Heart left ventricle (tissue), 16 donors: ENCODE data around the gene BRK1. TPM values are rescaled to one million over a fixed set of nuclear protein-coding genes. Genes with fewer than 3 reads are reported as not detected.
A peak's percentile ranks its signal among the peaks of the same experiment; 100 is the strongest.

Experiments
- ATAC-seq, 4 donors: fragments of 200-7000 bp; cut with Tn5 transposase; one replicate each; pipeline ENCODE4 v1.9.1; 2020 to 2022; ENCODE audit warnings: moderate library complexity in 4 of 4, mild to moderate bottlenecking in 3 of 4, moderate number of reproducible peaks in 1 of 4
- DNase-seq, 5 donors: peaks; one replicate each; pipeline ENCODE4 v3.0.0-alpha.2; 2020
- H3K27ac ChIP-seq, 12 donors: fragments of 200-600 bp; sonication (generic) in 4 of 12; one replicate each; pipeline versions ENCODE4 v1.5.0 to v1.8.0; 2016 to 2022; ENCODE audit warnings: mild to moderate bottlenecking in 2 of 12
- H3K27me3 ChIP-seq, 9 donors: fragments of 200-600 bp; sonication (generic) in 2 of 9; one replicate each; pipeline versions ENCODE4 v1.5.1 to v1.8.0; 2016 to 2022; ENCODE audit warnings: mild to moderate bottlenecking in 3 of 9
- H3K36me3 ChIP-seq, 9 donors: fragments of 200-600 bp; sonication (generic) in 2 of 9; one replicate each; pipeline versions ENCODE4 v1.5.0 to v1.8.0; 2018 to 2022; ENCODE audit warnings: mild to moderate bottlenecking in 2 of 9
- H3K4me1 ChIP-seq, 12 donors: fragments of 200-600 bp; sonication (generic) in 4 of 12; one replicate each; pipeline versions ENCODE4 v1.5.0 to v1.8.0; 2016 to 2022; ENCODE audit warnings: mild to moderate bottlenecking in 3 of 12
- H3K4me3 ChIP-seq, 12 donors: fragments of 200-600 bp; sonication (generic) in 4 of 12; one replicate each; pipeline versions ENCODE4 v1.5.0 to v1.8.0; 2017 to 2022; ENCODE audit warnings: mild to moderate bottlenecking in 9 of 12, moderate library complexity in 4 of 12
- H3K9me3 ChIP-seq, 12 donors: fragments of 200-600 bp; sonication (generic) in 4 of 12; one replicate each; pipeline versions ENCODE4 v1.5.0 to v1.8.0; 2016 to 2022; ENCODE audit warnings: mild to moderate bottlenecking in 1 of 12
- POLR2A ChIP-seq, 2 donors: fragments of 450-650 bp; IDR thresholded peaks; one replicate each; pipeline ENCODE4 v1.6.1; 2017; ENCODE audit warnings: antibody characterized with exemption in 2 of 2, mild to moderate bottlenecking in 2 of 2, moderate library complexity in 2 of 2
- WGBS, 4 donors: extraction: QIAGEN DNeasy Blood & Tissue Kit in 2 of 4; methylation state at CpG; one replicate each; pipeline versions ENCODE4 v1.1.5 to v1.1.7; 2013 to 2018; 5-methylcytosine and 5-hydroxymethylcytosine counted together
- intact Hi-C, 10 donors: fragments of 100-400 bp; cut with DNase I; formaldehyde crosslinking; loops; one replicate each; pipeline versions ENCODE4 v1.11.1 to v1.14.2; 2022
- polyA plus RNA-seq, 2 donors: library from polyadenylated mRNA; stranded (reverse); fragments of 200-250 nt; gene quantifications; one replicate each; pipeline ENCODE4 v1.2.3, GENCODE V29; 2013
- total RNA-seq, 9 donors: library from RNA; depleted of rRNA in 2 of 9; stranded (reverse); fragments of >200 nt in 2 of 9; fragmentation: NEBNext Ultra II Directional in 3 of 9; extraction: Animal tissue kit (Norgen Biotek cat#: 25700) in 3 of 9; gene quantifications; one replicate each; pipeline versions ENCODE4 v1.1.0 to v1.2.4, GENCODE V29; 2016 to 2023
- TF ChIP-seq, protein P1 (sequence below), 12 donors: fragments of 200-600 bp; sonication (generic) in 4 of 12; IDR thresholded peaks; one replicate each; pipeline versions ENCODE4 v1.5.0 to v1.8.0; 2018 to 2022; ENCODE audit warnings: antibody characterized with exemption in 12 of 12, mild to moderate bottlenecking in 5 of 12
- donor health status: ischemic (EF 13 %, LVEDD 7.1; RV severe dilation, severe dysfunction).
- donor health status: healthy with polysubstance abuse.
- donor health status: DM: no; HTN: yes; CAD: no.
- donor health status: DM: no; HTN: no; CAD: no.
- donor health status: ischemic (EF 25% LVEDD 6.9; RV normal size, moderate dysfunction).
- donor health status: ischemic (EF 25% LVEDD 5.7; RV mildly dilated, moderate dysfunction).
- donor health status: healthy.
- donor health status: DM: yes; HTN: yes; CAD: no.
- donor health status: ischemic (EF 35%, LVEDD 5.7; RV mildly dilated, moderate dysfunction).
- donor health status: nonischemic (EF 11% LVEDD 7.7; RV severe dilation, severe dysfunction).
- donor health status: DM: yes; HTN: yes; CAD: no.
- donor health status: PGD.
- donor health status: ischemic (EF 29% LVEDD 5.4; RV normal size, mild dysfunction).
- donor health status: nonischemic (EF 23%, LVEDD 6.1; RV moderate dilation, normal function).

BRK1 gene
- total and polyA plus RNA-seq, 11 donors, result 69.8 to 159 (median 89.8) TPM

- Histone ChIP-seq H3K4me1 (peaks cover 0 to 16% (median 0%) of the 10 kb centered on the region in 12 donors), H3K9me3 (peaks cover 0 to 11% (median 2%) of the 10 kb centered on the region in 12 donors), H3K36me3 (no peaks in the 10 kb centered on the region), H3K27me3 (no peaks in the 10 kb centered on the region), H3K4me3 (peak within 1 kb of the TSS; percentile 76 to 98 (median 88)), H3K27ac (peak within 1 kb of the TSS in 8 of 12 donors; percentile 43 to 85 (median 75))
- DNase-seq, result peak; percentile 76 to 88 (median 80)
- WGBS, 4 donors, result 3 to 22% (median 5%) methylated on average over 15 to 76 of the region's 76 CpGs
- TF ChIP-seq, protein P1, sequence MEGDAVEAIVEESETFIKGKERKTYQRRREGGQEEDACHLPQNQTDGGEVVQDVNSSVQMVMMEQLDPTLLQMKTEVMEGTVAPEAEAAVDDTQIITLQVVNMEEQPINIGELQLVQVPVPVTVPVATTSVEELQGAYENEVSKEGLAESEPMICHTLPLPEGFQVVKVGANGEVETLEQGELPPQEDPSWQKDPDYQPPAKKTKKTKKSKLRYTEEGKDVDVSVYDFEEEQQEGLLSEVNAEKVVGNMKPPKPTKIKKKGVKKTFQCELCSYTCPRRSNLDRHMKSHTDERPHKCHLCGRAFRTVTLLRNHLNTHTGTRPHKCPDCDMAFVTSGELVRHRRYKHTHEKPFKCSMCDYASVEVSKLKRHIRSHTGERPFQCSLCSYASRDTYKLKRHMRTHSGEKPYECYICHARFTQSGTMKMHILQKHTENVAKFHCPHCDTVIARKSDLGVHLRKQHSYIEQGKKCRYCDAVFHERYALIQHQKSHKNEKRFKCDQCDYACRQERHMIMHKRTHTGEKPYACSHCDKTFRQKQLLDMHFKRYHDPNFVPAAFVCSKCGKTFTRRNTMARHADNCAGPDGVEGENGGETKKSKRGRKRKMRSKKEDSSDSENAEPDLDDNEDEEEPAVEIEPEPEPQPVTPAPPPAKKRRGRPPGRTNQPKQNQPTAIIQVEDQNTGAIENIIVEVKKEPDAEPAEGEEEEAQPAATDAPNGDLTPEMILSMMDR (IDR thresholded peaks at IDR 0.05), result peak; percentile 87 to 99 (median 96)
- peak in 1 of 2 donors; percentile 52 for TF ChIP-seq POLR2A (IDR thresholded peaks at IDR 0.05)
- peak; percentile 67 to 97 (median 94) for ATAC-seq
- intact Hi-C loops, result loop anchor here in 7 of 10 donors (2.0 to 10.0 kb wide), 3 partner anchors 58 to 60 kb away; no protein-coding TSS in a partner anchor
These were observed 49.3 kb downstream of the BRK1 start, which contains the start of gene IRAK2 for GRCh38 chr3:10164546-10165393. Gene IRAK2, plus strand, starts transcription at chr3:10164919. Its CDS starts 36 bp downstream, at chr3:10164955.

DNA sequence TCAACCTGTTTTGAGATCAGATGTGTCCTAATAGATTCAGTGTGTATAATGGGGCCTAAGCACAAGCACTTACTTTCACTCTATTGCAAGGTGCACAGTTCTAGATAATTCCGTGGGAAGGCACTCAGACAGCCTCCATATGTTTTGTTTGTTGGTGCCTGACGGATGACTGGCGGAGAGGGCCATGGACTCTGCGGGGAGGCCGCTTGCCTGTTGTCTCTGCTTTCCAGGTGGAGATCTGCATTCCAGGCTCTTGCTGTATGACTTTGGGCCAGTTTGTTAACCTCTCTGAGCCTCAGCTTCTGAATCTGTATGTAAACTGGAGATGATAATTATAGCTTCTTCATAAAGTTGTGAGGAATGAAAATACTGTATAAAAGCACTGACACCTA lies 50.7 kb downstream of the BRK1 start:
- H3K36me3 ChIP-seq, result no peaks in the 10 kb centered on the region
- ATAC-seq (no peak), DNase-seq (no peak)
- no peaks in the 10 kb centered on the region for H3K27me3 ChIP-seq
- peaks cover 0 to 22% (median 0%) of the 10 kb centered on the region in 12 donors for H3K4me1 ChIP-seq
- peaks cover 0 to 11% (median 2%) of the 10 kb centered on the region in 12 donors for H3K9me3 ChIP-seq
- TF ChIP-seq, protein P1 (IDR thresholded peaks at IDR 0.05), result no peak
- no peak for TF ChIP-seq POLR2A (IDR thresholded peaks at IDR 0.05)
- intact Hi-C loops, result loop anchor here in 4 of 10 donors (2.0 to 10.0 kb wide), 3 partner anchors 56 to 59 kb away; no protein-coding TSS in a partner anchor
- 90 to 94% (median 93%) methylated on average over 5 of the region's 5 CpGs for WGBS, 4 donors
- peak overlapping the region in 1 of 12 donors; percentile 98 for H3K4me3 ChIP-seq
- no peak overlapping the region for H3K27ac ChIP-seq

- WGBS, 4 donors, result 74 to 83% (median 78%) methylated on average over 8 of the region's 8 CpGs
- Histone ChIP-seq H3K27ac (no peak overlapping the region), H3K4me3 (no peak overlapping the region), H3K27me3 (no peaks in the 10 kb centered on the region), H3K9me3 (peaks cover 0 to 11% (median 2%) of the 10 kb centered on the region in 12 donors), H3K36me3 (no peaks in the 10 kb centered on the region), H3K4me1 (peaks cover 0 to 39% (median 5%) of the 10 kb centered on the region in 12 donors)
- intact Hi-C loops, result loop anchor here in 3 of 10 donors (5.0 to 10.0 kb wide), 2 partner anchors 53 to 56 kb away; no protein-coding TSS in a partner anchor
- DNase-seq, result no peak
- ATAC-seq, result no peak
- no peak for TF ChIP-seq POLR2A (IDR thresholded peaks at IDR 0.05)
- TF ChIP-seq, protein P1 (IDR thresholded peaks at IDR 0.05), result no peak
These were observed 53.6 kb downstream of the BRK1 start for GRCh38 chr3:10169000-10169496.
